GM12891 (cell line): ENCODE measurements around the gene MARK3.

Source experiments
- DNase-seq: peaks from one replicate; pipeline ENCODE4 v3.0.0; 2011; ENCODE audit warnings: low spot score; ENCODE audit not compliant: insufficient read length
- FAIRE-seq: peaks from 2 replicates; lab custom pipeline; 2011; peaks lifted over from hg19 to GRCh38; lab: Jason Lieb, UNC
- PAX5 ChIP-seq: IDR thresholded peaks from 2 replicates; pipeline ENCODE4 v1.6.1; 2011; ENCODE audit warnings: low read length, moderate library complexity, mild to moderate bottlenecking; ENCODE audit not compliant: insufficient read depth, severe bottlenecking
- POLR2A ChIP-seq: IDR thresholded peaks from 2 replicates; pipeline ENCODE4 v1.6.1; 2011; ENCODE audit warnings: low read depth, low read length, control low read depth
- POLR2AphosphoS5 ChIP-seq: IDR thresholded peaks from 2 replicates; pipeline ENCODE4 v1.6.1; 2011; ENCODE audit warnings: low read depth, low read length, control low read depth
- POU2F2 ChIP-seq: IDR thresholded peaks from 2 replicates; pipeline ENCODE4 v1.6.1; 2011; ENCODE audit warnings: low read depth, mild to moderate bottlenecking, control low read depth, low read length, moderate library complexity
- SPI1 ChIP-seq: IDR thresholded peaks from 2 replicates; pipeline ENCODE4 v1.6.1; 2011; ENCODE audit warnings: low read depth, low read length, control low read depth
- TAF1 ChIP-seq: IDR thresholded peaks from 2 replicates; pipeline ENCODE4 v1.6.1; 2011; ENCODE audit warnings: low read depth, low read length, control low read depth

The MARK3 gene

DNA sequence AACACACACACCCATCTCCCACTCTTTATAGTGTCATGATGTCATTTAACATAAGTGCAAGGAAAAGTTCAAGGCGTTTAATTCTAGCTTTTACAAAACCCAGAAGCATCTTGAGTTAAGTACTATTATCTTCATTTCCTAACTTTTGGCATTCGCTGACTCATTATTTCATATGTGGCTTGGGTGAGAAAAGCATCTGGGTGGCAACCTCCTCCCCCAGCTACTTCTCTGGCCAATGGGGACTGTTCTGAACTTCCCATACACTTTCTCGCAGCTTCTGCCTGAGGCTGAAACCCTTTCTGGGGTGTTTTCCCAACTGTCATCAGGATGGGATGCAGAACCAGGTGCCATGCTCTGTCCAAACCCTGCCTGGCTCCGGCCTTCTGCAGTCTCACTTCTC is 2.8 kb upstream of the MARK3 start:
- TF ChIP-seq POU2F2 (no peak), TAF1 (no peak), SPI1 (no peak), POLR2A (no peak), POLR2AphosphoS5 (no peak), PAX5 (no peak)
- FAIRE-seq (no peak), DNase-seq (no peak)

DNA sequence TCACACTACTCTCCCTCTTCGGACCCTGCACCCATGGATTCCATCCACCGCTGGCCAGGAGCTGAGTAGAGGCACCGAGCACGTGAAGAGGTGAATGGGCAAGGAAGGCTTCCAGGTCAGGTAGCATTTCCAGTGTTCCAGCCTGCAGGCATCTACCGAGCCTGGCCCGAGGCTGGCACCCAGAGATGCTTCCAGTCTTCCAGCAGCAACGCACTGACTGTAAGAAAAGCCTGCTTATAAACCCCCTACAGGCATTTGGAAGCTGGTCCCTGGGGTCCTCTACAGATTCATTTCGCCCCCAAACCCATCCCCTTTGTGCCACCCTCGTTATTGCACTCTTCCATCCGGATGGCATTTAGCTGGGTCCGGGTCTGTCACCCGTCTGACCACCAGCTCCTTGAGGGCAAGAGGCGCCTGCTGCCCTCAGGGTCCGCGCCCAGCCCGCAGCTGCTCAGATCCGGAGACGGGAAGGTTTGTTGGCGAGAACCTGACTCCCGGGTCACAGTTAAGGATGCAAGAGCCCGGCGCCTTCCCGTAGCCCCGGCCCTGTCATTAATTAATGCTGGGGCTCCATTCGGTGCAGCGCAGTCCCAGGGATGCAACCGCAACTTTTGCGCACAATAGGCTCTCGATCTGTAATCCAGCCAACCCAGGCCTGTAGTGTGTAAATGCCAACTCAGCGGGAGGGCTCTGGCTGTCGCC is 614 bp upstream of the MARK3 start:
- TF ChIP-seq PAX5 (no peak), POLR2A (no peak)
- no peak for FAIRE-seq
- DNase-seq, result no peak

- DNase-seq (no peak), FAIRE-seq (peak; percentile 75)
- TF ChIP-seq TAF1, result peak; percentile 20; the same call in 1 of the 2 replicates
- 0 out of 2 replicates have a peak, but pooled peaks have one; percentile 33 for TF ChIP-seq POU2F2
- no peak for TF ChIP-seq SPI1
- TF ChIP-seq POLR2A, result no peak
- TF ChIP-seq PAX5, result peak; percentile 33
- no peak for TF ChIP-seq POLR2AphosphoS5
Observed at GRCh38 chr14:103385929-103386712, 906 bp downstream of the MARK3 start.

- no peak for TF ChIP-seq PAX5
- TF ChIP-seq POU2F2, result no peak
- TF ChIP-seq POLR2A, result no peak
- TF ChIP-seq TAF1, result no peak
- no peak for TF ChIP-seq POLR2AphosphoS5
- no peak for TF ChIP-seq SPI1
- DNase-seq (no peak), FAIRE-seq (no peak)
Observed at GRCh38 chr14:103386713-103387329, 1.6 kb downstream of the MARK3 start.

GRCh38 chr14:103388664-103389063 is 3.4 kb downstream of the MARK3 start:
- no peak for FAIRE-seq

DNA sequence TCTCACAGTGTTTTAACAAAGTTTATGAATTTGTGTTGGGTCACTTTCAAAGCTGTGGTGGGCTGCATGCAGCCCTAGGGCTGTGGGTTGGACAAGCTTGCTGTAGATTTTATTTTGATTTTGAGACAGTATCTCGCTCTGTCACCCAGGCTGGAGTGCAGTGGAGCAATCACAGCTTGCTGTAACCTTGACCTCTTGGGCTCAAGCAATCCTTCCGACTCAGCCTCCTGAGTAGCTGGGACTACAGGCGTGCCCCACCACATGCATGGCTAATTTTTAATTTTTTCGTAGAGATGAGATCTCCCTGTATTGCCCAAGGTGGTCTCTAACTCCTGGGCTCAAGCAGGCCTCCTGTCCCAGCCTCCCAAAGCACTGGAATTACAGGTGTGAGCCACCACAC is 5.4 kb downstream of the MARK3 start:
- TF ChIP-seq TAF1, result no peak
- TF ChIP-seq POLR2A, result no peak
- no peak for TF ChIP-seq PAX5
- TF ChIP-seq POLR2AphosphoS5, result no peak
- TF ChIP-seq SPI1, result no peak
- no peak for TF ChIP-seq POU2F2
- FAIRE-seq, result no peak
- DNase-seq, result no peak

More at GRCh38 chr14:103388664-103389063, 3.4 kb downstream of the MARK3 start:
- TF ChIP-seq POLR2AphosphoS5, result no peak
- no peak for TF ChIP-seq POLR2A
- DNase-seq, result no peak

GRCh38 chr14:103391048-103391447 is 5.8 kb downstream of the MARK3 start:
- TF ChIP-seq POU2F2, result no peak
- TF ChIP-seq SPI1, result peak; percentile 36
- no peak for TF ChIP-seq PAX5
- DNase-seq (no peak), FAIRE-seq (no peak)

GRCh38 chr14:103392106-103392505 is 6.9 kb downstream of the MARK3 start:
- no peak for DNase-seq
- no peak for FAIRE-seq
- TF ChIP-seq POLR2A (no peak), POLR2AphosphoS5 (no peak), POU2F2 (no peak), PAX5 (no peak), SPI1 (no peak), TAF1 (no peak)

- DNase-seq (no peak), FAIRE-seq (no peak)
- TF ChIP-seq TAF1 (no peak), POLR2A (no peak), SPI1 (no peak), POLR2AphosphoS5 (no peak), PAX5 (no peak), POU2F2 (no peak)
Observed at GRCh38 chr14:103392572-103392971, 7.4 kb downstream of the MARK3 start.
